Omental fat pad (tissue), 4 donors: Measurements from ENCODE around the gene RPUSD2. TPM values are rescaled to one million over a fixed set of nuclear protein-coding genes. Genes with fewer than 3 reads are reported as not detected.

ENCODE experiments used
- ATAC-seq: fragments of 150-250 bp; one replicate; pipeline ENCODE4 v1.9.1; 2016; ENCODE audit warnings: mild to moderate bottlenecking, moderate library complexity; ENCODE audit not compliant: low FRiP score
- DNase-seq: peaks from one replicate; pipeline ENCODE4 v3.0.0-alpha.2; 2019; ENCODE audit warnings: low spot score
- CTCF ChIP-seq, 3 donors: fragments of 450-650 bp; IDR thresholded peaks; one replicate each; pipeline ENCODE4 v1.5.1; 2016 to 2017; ENCODE audit warnings: antibody characterized with exemption in 3 of 3, mild to moderate bottlenecking in 3 of 3, moderate library complexity in 2 of 3
- total RNA-seq, 4 donors: library from RNA; depleted of rRNA; stranded (reverse); fragments of >200 nt; gene quantifications; one replicate each; pipeline ENCODE4 v1.1.0, GENCODE V29; 2016

Gene RPUSD2
- 1 to 10 TPM; 2.3 to 7.8 (median 4.5) TPM for total RNA-seq

- peak; percentile 85 for ATAC-seq
- TF ChIP-seq CTCF (IDR thresholded peaks at IDR 0.05), result no peak
- DNase-seq, result peak; percentile 95
Observed at GRCh38 chr15:40569129-40569953, at the start of gene RPUSD2. Gene RPUSD2 (plus strand): TSS chr15:40569299. CDS start chr15:40569338, 39 bp downstream.

- no peak for TF ChIP-seq CTCF (IDR thresholded peaks at IDR 0.05)
- no peak for DNase-seq
Observed at GRCh38 chr15:40523611-40524010, 45.5 kb upstream of the RPUSD2 start.

GRCh38 chr15:40525855-40526254 lies 43.2 kb upstream of the RPUSD2 start:
- no peak for TF ChIP-seq CTCF (IDR thresholded peaks at IDR 0.05)
- no peak for ATAC-seq
- DNase-seq, result no peak

More at GRCh38 chr15:40523611-40524010, 45.5 kb upstream of the RPUSD2 start:
- no peak for ATAC-seq

- no peak for ATAC-seq
- TF ChIP-seq CTCF (IDR thresholded peaks at IDR 0.05), result no peak
- no peak for DNase-seq
Observed at GRCh38 chr15:40528801-40529200, 40.3 kb upstream of the RPUSD2 start.

GRCh38 chr15:40533763-40534364 lies 35.2 kb upstream of the RPUSD2 start:
- no peak for DNase-seq
- no peak for ATAC-seq
- no peak for TF ChIP-seq CTCF (IDR thresholded peaks at IDR 0.05)

GRCh38 chr15:40534371-40534770 lies 34.7 kb upstream of the RPUSD2 start:
- TF ChIP-seq CTCF (IDR thresholded peaks at IDR 0.05), result no peak
- ATAC-seq (no peak), DNase-seq (no peak)
